WTC11 (cell line): Measurements from ENCODE around the gene TBCCD1. TPM values are rescaled to one million over a fixed set of nuclear protein-coding genes. Genes with fewer than 3 reads are reported as not detected.

Experiments
- ATAC-seq: fragments of 200-7000 bp; cut with Tn5 transposase; 2 replicates; pipeline ENCODE4 v1.10.0; 2021; ENCODE audit warnings: mild to moderate bottlenecking, moderate library complexity
- CTCF ChIA-PET: fragments of 300-600 bp; sonication (Branson Sonifier 250); formaldehyde crosslinking; loops from one replicate; lab custom pipeline; 2021; ENCODE audit warnings: antibody characterized with exemption; lab: Charles Lee
- POLR2A ChIA-PET: fragments of 350-600 bp; sonication (Branson Sonifier 250); formaldehyde crosslinking; loops from one replicate; lab custom pipeline; 2021; ENCODE audit warnings: antibody characterized with exemption; lab: Charles Lee
- DNase-seq: peaks from one replicate; pipeline ENCODE4 v3.0.0; 2021; ENCODE audit warnings: low spot score
- H3K27ac Mint-ChIP-seq: 2 replicates; pipeline ENCODE4 v1.8.0; 2021; ENCODE audit warnings: mixed read lengths
- H3K27me3 Mint-ChIP-seq: 2 replicates; pipeline ENCODE4 v1.8.0; 2021; ENCODE audit warnings: low read depth, mild to moderate bottlenecking, moderate library complexity, mixed read lengths
- H3K36me3 Mint-ChIP-seq: 2 replicates; pipeline ENCODE4 v1.8.0; 2021; ENCODE audit warnings: mixed read lengths
- H3K4me1 Mint-ChIP-seq: 2 replicates; pipeline ENCODE4 v1.8.0; 2022; ENCODE audit warnings: mixed read lengths
- H3K4me3 Mint-ChIP-seq: 2 replicates; pipeline ENCODE4 v1.8.0; 2021; ENCODE audit warnings: mild to moderate bottlenecking, moderate library complexity, mixed read lengths
- H3K9me3 Mint-ChIP-seq: 2 replicates; pipeline ENCODE4 v1.8.0; 2021; ENCODE audit warnings: mixed read lengths
- AFF4 ChIP-seq: sonication (generic); formaldehyde crosslinking; IDR thresholded peaks from 2 replicates; pipeline ENCODE4 v1.8.1; 2023; ENCODE audit warnings: mild to moderate bottlenecking, missing genetic modification reagents, borderline replicate concordance
- AR ChIP-seq: fragments of 250-450 bp; sonication (Bioruptor Pico); IDR thresholded peaks from 2 replicates; pipeline ENCODE4 v1.9.0; 2021; ENCODE audit warnings: mild to moderate bottlenecking
- ATF6 ChIP-seq: sonication (generic); formaldehyde crosslinking; IDR thresholded peaks from 2 replicates; pipeline ENCODE4 v1.8.1; 2023; ENCODE audit warnings: mild to moderate bottlenecking, missing genetic modification reagents
- E2F4 ChIP-seq: sonication (generic); formaldehyde crosslinking; IDR thresholded peaks from 2 replicates; pipeline ENCODE4 v1.8.1; 2022; ENCODE audit warnings: low read depth, mild to moderate bottlenecking, moderate library complexity, missing genetic modification reagents, borderline replicate concordance
- GTF2I ChIP-seq: fragments of 250-450 bp; sonication (Bioruptor Pico); conservative IDR thresholded peaks from 2 replicates; pipeline ENCODE4 v1.4.0; 2021; ENCODE audit warnings: mild to moderate bottlenecking
- HMGXB4 ChIP-seq: sonication (generic); formaldehyde crosslinking; IDR thresholded peaks from 2 replicates; pipeline ENCODE4 v1.8.1; 2023; ENCODE audit warnings: mild to moderate bottlenecking, moderate library complexity, missing genetic modification reagents
- NFE2L1 ChIP-seq: sonication (generic); formaldehyde crosslinking; IDR thresholded peaks from 2 replicates; pipeline ENCODE4 v1.8.1; 2023; ENCODE audit warnings: missing genetic modification reagents
- NR1H2 ChIP-seq: sonication (generic); formaldehyde crosslinking; IDR thresholded peaks from 2 replicates; pipeline ENCODE4 v1.9.0; 2021; ENCODE audit warnings: mild to moderate bottlenecking, moderate library complexity, missing genetic modification reagents
- NR2C2 ChIP-seq: sonication (generic); formaldehyde crosslinking; IDR thresholded peaks from 2 replicates; pipeline ENCODE4 v1.8.0; 2022; ENCODE audit warnings: mild to moderate bottlenecking, missing genetic modification reagents
- NR3C1 ChIP-seq: sonication (generic); formaldehyde crosslinking; conservative IDR thresholded peaks from 2 replicates; pipeline ENCODE4 v1.8.1; 2023; ENCODE audit warnings: low read depth, mild to moderate bottlenecking, missing genetic modification reagents
- ZNF263 ChIP-seq: sonication (generic); formaldehyde crosslinking; IDR thresholded peaks from 2 replicates; pipeline ENCODE4 v1.8.1; 2022; ENCODE audit warnings: low read depth, mild to moderate bottlenecking, moderate library complexity, missing genetic modification reagents
- ZNF512 ChIP-seq: sonication (generic); formaldehyde crosslinking; IDR thresholded peaks from 2 replicates; pipeline ENCODE4 v1.8.1; 2022; ENCODE audit warnings: missing genetic modification reagents, borderline replicate concordance
- ZNF532 ChIP-seq: fragments of 250-450 bp; sonication (Bioruptor Pico); IDR thresholded peaks from 2 replicates; pipeline ENCODE4 v1.9.0; 2021; ENCODE audit warnings: mild to moderate bottlenecking, borderline replicate concordance
- ZNF671 ChIP-seq: fragments of 250-450 bp; sonication (Bioruptor Pico); IDR thresholded peaks from 2 replicates; pipeline ENCODE4 v1.8.0; 2021; ENCODE audit warnings: mild to moderate bottlenecking
- total RNA-seq: library from RNA; stranded (reverse); gene quantifications from 3 replicates; pipeline ENCODE4 v1.2.3, GENCODE V29; 2021
- TF ChIP-seq, protein P1 (sequence below): sonication (generic); formaldehyde crosslinking; IDR thresholded peaks from 2 replicates; pipeline ENCODE4 v1.8.1; 2023; ENCODE audit warnings: mild to moderate bottlenecking, missing genetic modification reagents, moderate library complexity
- TF ChIP-seq, protein P2 (sequence below): fragments of 250-450 bp; sonication (Bioruptor Pico); conservative IDR thresholded peaks from 2 replicates; pipeline ENCODE4 v1.9.0; 2021; ENCODE audit warnings: mild to moderate bottlenecking

TBCCD1 gene
- total RNA-seq, 1 experiment from 2014 or later: 10.6 TPM

DNA sequence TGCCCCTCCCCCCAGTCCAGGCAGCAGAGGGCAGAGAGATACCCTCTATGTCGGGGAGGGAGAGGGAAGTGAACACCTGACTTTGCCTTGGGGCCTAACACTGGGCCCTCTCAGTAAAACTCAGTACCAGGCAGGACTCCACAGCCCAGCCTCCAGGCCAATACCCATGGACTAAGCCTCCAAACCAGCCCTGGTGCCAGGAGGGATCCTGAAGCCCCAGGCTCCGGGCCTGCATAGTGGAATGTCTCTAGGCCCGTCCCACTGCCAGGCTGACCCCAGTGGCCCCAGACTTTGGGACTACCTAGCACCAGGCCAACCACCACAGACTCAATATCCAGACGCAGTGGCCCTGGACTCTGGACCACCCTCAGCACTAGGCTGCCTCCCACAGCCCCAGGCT lies 69.5 kb downstream of the TBCCD1 start:
- DNase-seq (no peak), ATAC-seq (no peak)
- Mint-ChIP-seq H3K9me3 (peaks cover 15% of the 10 kb centered on the region), H3K27me3 (no peaks in the 10 kb centered on the region), H3K4me1 (peaks cover 7% of the 10 kb centered on the region), H3K36me3 (no peaks in the 10 kb centered on the region), H3K27ac (no peak overlapping the region), H3K4me3 (no peak overlapping the region)
- POLR2A ChIA-PET: no interaction called here
- CTCF ChIA-PET: no interaction called here
- TF ChIP-seq NR2C2 (CRISPR knock-in tag): no peak
- TF ChIP-seq ZNF532 (CRISPR knock-in tag): no peak
- no peak for TF ChIP-seq AFF4 (CRISPR knock-in tag)
- TF ChIP-seq, protein P1, sequence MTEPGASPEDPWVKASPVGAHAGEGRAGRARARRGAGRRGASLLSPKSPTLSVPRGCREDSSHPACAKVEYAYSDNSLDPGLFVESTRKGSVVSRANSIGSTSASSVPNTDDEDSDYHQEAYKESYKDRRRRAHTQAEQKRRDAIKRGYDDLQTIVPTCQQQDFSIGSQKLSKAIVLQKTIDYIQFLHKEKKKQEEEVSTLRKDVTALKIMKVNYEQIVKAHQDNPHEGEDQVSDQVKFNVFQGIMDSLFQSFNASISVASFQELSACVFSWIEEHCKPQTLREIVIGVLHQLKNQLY (CRISPR knock-in tag): no peak
- no peak for TF ChIP-seq ZNF671 (CRISPR knock-in tag)
- no peak for TF ChIP-seq HMGXB4 (CRISPR knock-in tag)
- no peak for TF ChIP-seq NR1H2 (CRISPR knock-in tag)
- no peak for TF ChIP-seq E2F4 (CRISPR knock-in tag)
- no peak for TF ChIP-seq GTF2I (CRISPR knock-in tag)
- TF ChIP-seq NFE2L1 (CRISPR knock-in tag): no peak
- TF ChIP-seq ATF6: no peak
- TF ChIP-seq, protein P2, sequence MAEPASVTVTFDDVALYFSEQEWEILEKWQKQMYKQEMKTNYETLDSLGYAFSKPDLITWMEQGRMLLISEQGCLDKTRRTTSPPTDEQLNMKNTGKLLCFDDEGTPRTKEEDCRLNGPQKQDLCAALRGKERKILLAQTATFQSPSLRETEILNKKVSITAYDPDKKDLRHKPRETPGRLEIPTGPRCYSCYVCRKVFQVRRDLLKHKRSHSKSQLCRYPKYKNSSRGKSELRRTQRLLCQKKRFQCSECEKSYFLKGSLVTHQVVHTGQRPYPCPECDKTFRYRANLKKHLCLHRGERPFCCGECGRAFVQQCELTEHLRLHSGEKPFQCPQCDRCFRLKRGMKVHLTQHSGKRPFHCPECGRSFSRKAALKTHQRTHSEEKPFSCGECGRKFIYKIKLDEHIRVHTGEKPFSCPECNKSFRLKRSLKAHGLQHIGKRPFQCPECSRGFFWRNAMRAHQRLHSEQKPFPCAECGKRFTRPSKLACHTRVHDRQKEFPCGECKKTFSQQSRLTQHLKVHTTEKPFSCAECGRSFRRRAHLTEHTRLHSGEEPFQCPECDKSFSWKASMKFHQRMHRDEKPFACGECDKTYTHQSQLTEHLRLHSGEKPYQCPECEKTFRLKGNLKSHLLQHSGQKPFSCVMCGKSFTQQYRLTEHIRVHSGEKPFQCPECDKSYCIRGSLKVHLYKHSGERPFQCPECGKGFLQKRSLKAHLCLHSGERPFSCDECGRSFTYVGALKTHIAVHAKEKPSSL: no peak
- no peak for TF ChIP-seq ZNF512 (CRISPR knock-in tag)
- TF ChIP-seq ZNF263 (CRISPR knock-in tag): no peak
- no peak for TF ChIP-seq NR3C1 (CRISPR knock-in tag)
- TF ChIP-seq AR (CRISPR knock-in tag): no peak
